ENCODE measurements around the gene GPR39.

GRCh38 chr2:132460781-132461180 is 44.2 kb downstream of the GPR39 start:
- TF ChIP-seq CTCF (conservative IDR thresholded peaks at IDR 0.05) (no peak), EZH2 (IDR thresholded peaks at IDR 0.05; ENCODE audit: low read depth) (no peak)
